Measurements from ENCODE around the gene PDZD4.

DNA sequence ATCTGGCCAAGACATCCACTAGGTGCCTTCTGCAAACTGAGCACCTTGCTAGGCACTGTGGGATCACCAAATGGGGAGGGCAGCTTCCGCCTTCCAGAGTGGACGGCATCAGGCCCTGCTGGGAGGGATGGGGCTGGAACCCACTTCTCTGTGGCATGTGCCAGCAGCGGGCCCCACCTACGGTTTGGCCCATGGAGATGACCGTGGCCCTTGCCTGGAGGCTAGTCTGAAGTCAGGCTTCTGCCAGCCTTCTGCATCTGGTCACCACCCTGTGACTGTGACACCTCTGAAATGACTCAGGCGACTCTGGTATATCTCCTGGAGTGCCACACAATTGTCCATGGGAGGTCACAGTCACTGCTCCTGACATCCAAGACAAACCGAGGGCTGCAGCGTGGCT, 28.7 kb downstream of the PDZD4 start:
- no peak for TF ChIP-seq CTCF (conservative IDR thresholded peaks at IDR 0.05; ENCODE audit: low read length)
- no peak for TF ChIP-seq EZH2phosphoT487 (IDR thresholded peaks at IDR 0.05; ENCODE audit: borderline replicate concordance, low read depth, low read length)

All from OCI-LY7 (cell line).